K562 (cell line): Measurements from ENCODE around the gene HIVEP1. TPM values are rescaled to one million over a fixed set of nuclear protein-coding genes. Genes with fewer than 3 reads are reported as not detected.

Source experiments
- ETV1 ChIP-seq: fragments of 450-650 bp; conservative IDR thresholded peaks from 2 replicates; pipeline ENCODE4 v1.6.1; 2016; ENCODE audit warnings: missing genetic modification characterization, control low read depth, low read depth, missing compliant biosample characterization
- GABPA ChIP-seq: fragments of 200-800 bp; sonication (Bioruptor generic); conservative IDR thresholded peaks from 2 replicates; pipeline ENCODE4 v1.6.1; 2016; ENCODE audit warnings: low read depth, missing genetic modification characterization, missing compliant biosample characterization
- JUND ChIP-seq, 2 experiments: IDR thresholded peaks; 2 replicates in 1 of 2; 3 replicates in 1 of 2; pipeline ENCODE4 v1.6.1; 2011; ENCODE audit warnings: borderline replicate concordance in 2 of 2, low read depth in 2 of 2, low read length in 2 of 2, improper control_type of control experiment in 1 of 2, missing biosample characterization in 1 of 2, missing genetic modification characterization in 1 of 2, missing genetic modification reagents in 1 of 2
- L3MBTL2 ChIP-seq: fragments of 450-650 bp; IDR thresholded peaks from 2 replicates; pipeline ENCODE4 v1.6.1; 2016; ENCODE audit warnings: mild to moderate bottlenecking, moderate library complexity
- RAD51 ChIP-seq: fragments of 450-650 bp; IDR thresholded peaks from 2 replicates; pipeline ENCODE4 v1.7.1; 2016; ENCODE audit warnings: low read depth, mild to moderate bottlenecking, borderline replicate concordance
- SMAD4 ChIP-seq: fragments of 250-450 bp; sonication (Bioruptor Pico); conservative IDR thresholded peaks from 2 replicates; pipeline ENCODE4 v1.8.0; 2021; ENCODE audit warnings: inconsistent platforms, mild to moderate bottlenecking, moderate library complexity
- SOX6 ChIP-seq: fragments of 450-650 bp; IDR thresholded peaks from 2 replicates; pipeline ENCODE4 v1.6.1; 2014; ENCODE audit warnings: mild to moderate bottlenecking
- TAF9B ChIP-seq: fragments of 450-650 bp; IDR thresholded peaks from 2 replicates; pipeline ENCODE4 v1.6.1; 2018; ENCODE audit warnings: mild to moderate bottlenecking; ENCODE audit not compliant: partially characterized antibody
- TEAD4 ChIP-seq, 2 experiments: sonication (generic) in 1 of 2; formaldehyde crosslinking in 1 of 2; IDR thresholded peaks; 2 replicates each; pipeline versions ENCODE4 v1.6.1 to v1.8.0; 2012 to 2022; ENCODE audit warnings: borderline replicate concordance in 1 of 2, inconsistent platforms in 1 of 2, low read length in 1 of 2, mild to moderate bottlenecking in 1 of 2, missing genetic modification reagents in 1 of 2
- ZC3H4 ChIP-seq: sonication (generic); formaldehyde crosslinking; IDR thresholded peaks from 2 replicates; pipeline ENCODE4 v1.9.0; 2021; ENCODE audit warnings: missing genetic modification reagents, borderline replicate concordance
- ZNF174 ChIP-seq: fragments of 250-450 bp; sonication (Bioruptor Pico); IDR thresholded peaks from 2 replicates; pipeline ENCODE4 v1.4.0; 2020; ENCODE audit warnings: mild to moderate bottlenecking
- polyA plus RNA-seq, 8 experiments: library from polyadenylated mRNA; depleted of rRNA in 4 of 8; stranded (reverse) in 5 of 8; unstranded in 3 of 8; fragments of >200 nt; fragmentation: Nextera tagmentation in 2 of 8; fragmentation: Illumina TruSeq in 1 of 8; extraction: Ambion mirVana in 2 of 8; extraction: Trizol in 1 of 8; gene quantifications; 2 replicates each; pipeline versions ENCODE4 v1.2.1 to v1.2.3, GENCODE V29; 2011 to 2014; ENCODE audit warnings: inconsistent platforms in 1 of 8, missing spikeins in 1 of 8
- total RNA-seq, 7 experiments: library from RNA; depleted of rRNA in 6 of 7; stranded (reverse); fragments of >200 nt in 6 of 7; fragmentation: Illumina TruSeq in 2 of 7; extraction: Trizol in 2 of 7; gene quantifications; 2 replicates each; pipeline versions ENCODE4 v1.2.1 to v1.2.3, GENCODE V29; 2011 to 2021; ENCODE audit warnings: low replicate concordance in 1 of 7
- TF ChIP-seq, protein P1 (sequence below): fragments of 450-650 bp; IDR thresholded peaks from 2 replicates; pipeline ENCODE4 v1.6.1; 2016; ENCODE audit warnings: mild to moderate bottlenecking
- TF ChIP-seq, protein P2 (sequence below): fragments of 250-450 bp; sonication (Bioruptor Pico); IDR thresholded peaks from 2 replicates; pipeline ENCODE4 v1.4.0; 2020
- TF ChIP-seq, protein P3 (sequence below), 2 experiments: fragments of 250-450 bp in 1 of 2; fragments of 450-650 bp in 1 of 2; sonication (Bioruptor Pico) in 1 of 2; IDR thresholded peaks; 2 replicates each; pipeline versions ENCODE4 v1.6.1 to v1.8.0; 2016 to 2021; ENCODE audit warnings: mild to moderate bottlenecking in 2 of 2, moderate library complexity in 2 of 2, missing compliant biosample characterization in 1 of 2, missing genetic modification characterization in 1 of 2
- TF ChIP-seq, protein P4 (sequence below), 2 experiments: fragments of 450-650 bp; conservative IDR thresholded peaks; 2 replicates each; pipeline ENCODE4 v1.6.1; 2017; ENCODE audit warnings: mild to moderate bottlenecking in 2 of 2, moderate library complexity in 2 of 2
- TF ChIP-seq, protein P5 (sequence below): sonication (generic); IDR thresholded peaks from 2 replicates; pipeline ENCODE4 v1.6.1; 2016

HIVEP1 gene
- total and polyA plus RNA-seq, 9 of the 15 experiments (the other 6 are each of a cell fraction or from before 2014, with no cell fraction given) = 6.0 to 33.3 (median 21.7) TPM

DNA sequence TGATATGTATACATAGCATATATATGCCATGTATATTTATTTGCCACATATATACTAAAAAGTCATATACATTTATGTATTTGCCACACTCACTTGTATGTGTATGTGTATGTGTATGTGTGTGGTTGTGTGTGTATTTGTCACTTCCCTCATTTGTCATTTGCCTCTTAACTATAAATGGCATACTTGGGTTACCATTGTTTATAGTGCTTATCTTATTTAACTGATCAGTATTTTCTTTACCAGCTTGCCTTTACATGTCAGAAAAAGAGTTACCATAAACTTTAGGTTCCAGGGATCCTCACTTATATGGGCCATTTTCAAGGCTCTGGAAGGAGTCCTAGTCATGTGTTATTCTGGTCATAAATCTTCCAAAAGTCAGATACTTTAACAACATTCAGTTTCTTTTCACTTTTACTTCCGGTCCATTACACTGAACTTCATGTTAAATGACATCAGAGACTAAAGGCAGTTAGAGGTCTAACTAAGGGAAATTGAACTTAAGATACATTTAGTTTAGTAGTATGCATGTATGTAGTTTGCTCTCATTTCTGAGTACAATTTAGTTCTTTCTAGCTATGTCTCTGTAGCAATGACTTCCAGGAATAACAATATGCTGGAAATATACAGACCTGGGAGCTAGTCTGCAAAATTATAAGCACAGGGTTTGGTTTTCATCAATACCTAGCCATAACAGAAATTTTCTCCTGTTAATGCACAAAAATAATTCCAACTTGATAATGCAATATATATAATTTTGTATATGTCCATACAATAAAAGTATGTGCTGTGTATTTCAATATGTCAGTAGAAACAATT, 33.7 kb upstream of the HIVEP1 start (continued):
- TF ChIP-seq, protein P1, sequence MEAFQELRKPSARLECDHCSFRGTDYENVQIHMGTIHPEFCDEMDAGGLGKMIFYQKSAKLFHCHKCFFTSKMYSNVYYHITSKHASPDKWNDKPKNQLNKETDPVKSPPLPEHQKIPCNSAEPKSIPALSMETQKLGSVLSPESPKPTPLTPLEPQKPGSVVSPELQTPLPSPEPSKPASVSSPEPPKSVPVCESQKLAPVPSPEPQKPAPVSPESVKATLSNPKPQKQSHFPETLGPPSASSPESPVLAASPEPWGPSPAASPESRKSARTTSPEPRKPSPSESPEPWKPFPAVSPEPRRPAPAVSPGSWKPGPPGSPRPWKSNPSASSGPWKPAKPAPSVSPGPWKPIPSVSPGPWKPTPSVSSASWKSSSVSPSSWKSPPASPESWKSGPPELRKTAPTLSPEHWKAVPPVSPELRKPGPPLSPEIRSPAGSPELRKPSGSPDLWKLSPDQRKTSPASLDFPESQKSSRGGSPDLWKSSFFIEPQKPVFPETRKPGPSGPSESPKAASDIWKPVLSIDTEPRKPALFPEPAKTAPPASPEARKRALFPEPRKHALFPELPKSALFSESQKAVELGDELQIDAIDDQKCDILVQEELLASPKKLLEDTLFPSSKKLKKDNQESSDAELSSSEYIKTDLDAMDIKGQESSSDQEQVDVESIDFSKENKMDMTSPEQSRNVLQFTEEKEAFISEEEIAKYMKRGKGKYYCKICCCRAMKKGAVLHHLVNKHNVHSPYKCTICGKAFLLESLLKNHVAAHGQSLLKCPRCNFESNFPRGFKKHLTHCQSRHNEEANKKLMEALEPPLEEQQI = peak; percentile 73; the same call in 1 of the 2 replicates
- TF ChIP-seq, protein P2, sequence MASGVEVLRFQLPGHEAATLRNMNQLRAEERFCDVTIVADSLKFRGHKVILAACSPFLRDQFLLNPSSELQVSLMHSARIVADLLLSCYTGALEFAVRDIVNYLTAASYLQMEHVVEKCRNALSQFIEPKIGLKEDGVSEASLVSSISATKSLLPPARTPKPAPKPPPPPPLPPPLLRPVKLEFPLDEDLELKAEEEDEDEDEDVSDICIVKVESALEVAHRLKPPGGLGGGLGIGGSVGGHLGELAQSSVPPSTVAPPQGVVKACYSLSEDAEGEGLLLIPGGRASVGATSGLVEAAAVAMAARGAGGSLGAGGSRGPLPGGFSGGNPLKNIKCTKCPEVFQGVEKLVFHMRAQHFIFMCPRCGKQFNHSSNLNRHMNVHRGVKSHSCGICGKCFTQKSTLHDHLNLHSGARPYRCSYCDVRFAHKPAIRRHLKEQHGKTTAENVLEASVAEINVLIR = no peak
- peak; percentile 96 for TF ChIP-seq ETV1 (tag)
- TF ChIP-seq, protein P3, sequence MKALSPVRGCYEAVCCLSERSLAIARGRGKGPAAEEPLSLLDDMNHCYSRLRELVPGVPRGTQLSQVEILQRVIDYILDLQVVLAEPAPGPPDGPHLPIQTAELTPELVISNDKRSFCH (CRISPR knock-in tag; IDR thresholded peaks at IDR 0.05) = no peak
- TF ChIP-seq, protein P3 (tag; IDR thresholded peaks at IDR 0.05) = 0 out of 2 replicates have a peak, but pooled peaks have one; percentile 41
- TF ChIP-seq TAF9B = peak; percentile 51
- TF ChIP-seq ZC3H4 (CRISPR knock-in tag) = no peak
- TF ChIP-seq, protein P4, sequence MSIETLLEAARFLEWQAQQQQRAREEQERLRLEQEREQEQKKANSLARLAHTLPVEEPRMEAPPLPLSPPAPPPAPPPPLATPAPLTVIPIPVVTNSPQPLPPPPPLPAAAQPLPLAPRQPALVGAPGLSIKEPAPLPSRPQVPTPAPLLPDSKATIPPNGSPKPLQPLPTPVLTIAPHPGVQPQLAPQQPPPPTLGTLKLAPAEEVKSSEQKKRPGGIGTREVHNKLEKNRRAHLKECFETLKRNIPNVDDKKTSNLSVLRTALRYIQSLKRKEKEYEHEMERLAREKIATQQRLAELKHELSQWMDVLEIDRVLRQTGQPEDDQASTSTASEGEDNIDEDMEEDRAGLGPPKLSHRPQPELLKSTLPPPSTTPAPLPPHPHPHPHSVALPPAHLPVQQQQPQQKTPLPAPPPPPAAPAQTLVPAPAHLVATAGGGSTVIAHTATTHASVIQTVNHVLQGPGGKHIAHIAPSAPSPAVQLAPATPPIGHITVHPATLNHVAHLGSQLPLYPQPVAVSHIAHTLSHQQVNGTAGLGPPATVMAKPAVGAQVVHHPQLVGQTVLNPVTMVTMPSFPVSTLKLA (conservative IDR thresholded peaks at IDR 0.05) = peak; percentile 22 to 43; a peak in 2 of 4 replicates
- TF ChIP-seq RAD51 = peak; percentile 47; the same call in 1 of the 2 replicates
- peak; percentile 33; the same call in 1 of the 2 replicates for TF ChIP-seq SMAD4 (CRISPR knock-in tag)
- peak; percentile 46; the same call in 1 of the 2 replicates for TF ChIP-seq SOX6
- 0 out of 2 replicates have a peak, but pooled peaks have one; percentile 47 for TF ChIP-seq L3MBTL2
- TF ChIP-seq TEAD4 (IDR thresholded peaks at IDR 0.05; ENCODE audit: low read length) = peak; percentile 24; the same call in 1 of the 2 replicates
- no peak for TF ChIP-seq TEAD4 (CRISPR knock-in tag; IDR thresholded peaks at IDR 0.05; ENCODE audit: borderline replicate concordance)
- peak; percentile 38; the same call in 1 of the 2 replicates for TF ChIP-seq JUND (IDR thresholded peaks at IDR 0.05; ENCODE audit: borderline replicate concordance, low read depth, low read length)
- peak; percentile 67; the same call in 1 of the 3 replicates for TF ChIP-seq JUND (tag; IDR thresholded peaks at IDR 0.05; ENCODE audit: borderline replicate concordance, low read depth, low read length)
- TF ChIP-seq ZNF174 (CRISPR knock-in tag) = no peak
- TF ChIP-seq GABPA (tag) = peak; percentile 84
- TF ChIP-seq, protein P5, sequence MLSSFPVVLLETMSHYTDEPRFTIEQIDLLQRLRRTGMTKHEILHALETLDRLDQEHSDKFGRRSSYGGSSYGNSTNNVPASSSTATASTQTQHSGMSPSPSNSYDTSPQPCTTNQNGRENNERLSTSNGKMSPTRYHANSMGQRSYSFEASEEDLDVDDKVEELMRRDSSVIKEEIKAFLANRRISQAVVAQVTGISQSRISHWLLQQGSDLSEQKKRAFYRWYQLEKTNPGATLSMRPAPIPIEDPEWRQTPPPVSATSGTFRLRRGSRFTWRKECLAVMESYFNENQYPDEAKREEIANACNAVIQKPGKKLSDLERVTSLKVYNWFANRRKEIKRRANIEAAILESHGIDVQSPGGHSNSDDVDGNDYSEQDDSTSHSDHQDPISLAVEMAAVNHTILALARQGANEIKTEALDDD = 0 out of 2 replicates have a peak, but pooled peaks have one; percentile 54
- TF ChIP-seq, all 486 proteins: peak for 53
